ENCODE measurements around the gene PHACTR1. TPM values are rescaled to one million over a fixed set of nuclear protein-coding genes. Genes with fewer than 3 reads are reported as not detected.

Gene PHACTR1
- total RNA-seq, 2 donors from 2014 or later: 1.3 to 4.3 TPM

DNA sequence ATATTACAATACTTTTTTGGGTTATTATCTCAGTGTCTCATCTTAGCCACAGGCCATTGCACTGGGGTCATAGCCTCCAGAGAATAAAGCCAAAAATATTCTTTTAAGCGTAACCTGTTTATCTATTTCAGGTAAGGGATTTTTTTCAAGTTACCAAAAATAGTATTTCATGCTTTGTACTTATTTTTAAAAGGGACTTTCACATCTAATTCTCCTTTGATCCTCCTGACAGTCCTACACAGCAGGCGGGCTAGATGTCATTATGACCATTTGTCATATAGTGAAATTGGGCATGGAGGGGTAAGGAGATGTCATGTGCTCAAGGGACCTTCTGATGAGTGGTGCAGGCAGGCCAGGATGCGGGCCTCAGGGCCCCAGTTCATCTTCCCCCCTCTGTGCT, 542.8 kb downstream of the PHACTR1 start:
- Histone ChIP-seq H3K4me3 (no peak overlapping the region), H3K4me1 (replicated peaks) (no peaks in the 10 kb centered on the region), H3K27me3 (replicated peaks; ENCODE audit: insufficient read depth) (no peaks in the 10 kb centered on the region), H3K27ac (no peak overlapping the region), H3K9me3 (no peaks in the 10 kb centered on the region), H3K36me3 (no peaks in the 10 kb centered on the region)
- 86% methylated on average over 3 of the region's 3 CpGs for WGBS
- no peak for TF ChIP-seq POLR2AphosphoS5 (IDR thresholded peaks at IDR 0.05)
- no peak for TF ChIP-seq POLR2A (IDR thresholded peaks at IDR 0.05)
- TF ChIP-seq CTCF (IDR thresholded peaks at IDR 0.05): no peak
- intact Hi-C loops (cut with DNase I): no loop called here
- DNase-seq (ENCODE audit: low spot score): no peak

DNA sequence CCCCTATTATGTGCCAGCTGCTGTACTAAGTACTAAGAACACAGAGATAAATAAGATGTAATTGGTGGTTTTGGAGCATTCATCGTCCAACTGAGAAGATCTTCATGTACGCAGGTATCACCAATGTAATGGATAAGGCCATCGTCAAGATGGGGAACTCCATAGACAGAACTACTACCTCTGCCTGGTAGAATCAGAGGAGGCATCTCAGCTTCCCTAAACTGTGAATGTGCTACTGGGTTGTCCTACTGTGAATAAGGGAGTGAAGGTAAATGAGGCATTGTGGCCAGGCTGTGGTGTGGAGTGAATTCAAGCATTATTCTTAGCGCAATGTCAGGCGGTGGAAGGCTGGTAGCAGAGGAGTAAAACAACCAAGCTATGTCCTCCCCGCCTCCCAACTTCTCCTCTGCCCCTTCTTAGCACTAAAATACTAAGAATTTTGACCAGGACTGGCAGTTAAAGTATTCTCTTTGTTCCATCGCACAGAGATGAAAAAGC, 543.6 kb downstream of the PHACTR1 start:
- 88% methylated on average over 7 of the region's 7 CpGs for WGBS
- no peaks in the 10 kb centered on the region for H3K27me3 ChIP-seq (replicated peaks; ENCODE audit: insufficient read depth)
- no peaks in the 10 kb centered on the region for H3K4me1 ChIP-seq (replicated peaks)
- no peak overlapping the region for H3K4me3 ChIP-seq
- intact Hi-C loops (cut with DNase I): no loop called here
- no peak overlapping the region for H3K27ac ChIP-seq
- TF ChIP-seq CTCF (IDR thresholded peaks at IDR 0.05) (no peak), POLR2A (IDR thresholded peaks at IDR 0.05) (no peak), POLR2AphosphoS5 (IDR thresholded peaks at IDR 0.05) (no peak)
- DNase-seq (ENCODE audit: low spot score): no peak
- no peaks in the 10 kb centered on the region for H3K36me3 ChIP-seq
- no peaks in the 10 kb centered on the region for H3K9me3 ChIP-seq

DNA sequence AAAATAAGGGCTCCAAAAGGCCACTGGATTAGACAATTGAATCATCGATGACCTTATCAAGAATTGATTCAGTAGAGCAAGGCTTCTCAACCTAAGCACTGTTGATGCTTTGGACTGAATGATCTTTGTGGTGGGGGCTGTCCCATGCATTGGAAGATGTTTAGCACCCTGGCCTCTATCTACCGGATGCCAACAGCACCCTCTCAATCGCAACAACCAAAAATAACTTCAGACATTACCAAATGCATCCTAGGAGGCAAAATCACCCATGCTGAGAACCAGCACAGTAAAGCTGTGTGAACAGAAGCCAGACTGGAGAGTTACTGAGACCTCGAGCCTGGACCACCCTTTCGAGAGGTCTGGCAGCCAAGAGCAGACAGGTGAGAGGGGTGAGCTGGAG, 544.3 kb downstream of the PHACTR1 start:
- intact Hi-C loops (cut with DNase I): no loop called here

GRCh38 chr6:13261464-13261994, 545.0 kb downstream of the PHACTR1 start:
- Histone ChIP-seq H3K27ac (no peak overlapping the region), H3K36me3 (no peaks in the 10 kb centered on the region), H3K27me3 (replicated peaks; ENCODE audit: insufficient read depth) (no peaks in the 10 kb centered on the region), H3K4me1 (replicated peaks) (no peaks in the 10 kb centered on the region), H3K9me3 (no peaks in the 10 kb centered on the region), H3K4me3 (no peak overlapping the region)
- DNase-seq (ENCODE audit: low spot score): no peak
- WGBS: 62% methylated on average over 1 of the region's 1 CpG
- intact Hi-C loops (cut with DNase I): no loop called here
- TF ChIP-seq POLR2A (IDR thresholded peaks at IDR 0.05) (no peak), CTCF (IDR thresholded peaks at IDR 0.05) (no peak), POLR2AphosphoS5 (IDR thresholded peaks at IDR 0.05) (no peak)

More for the DNA sequence above, 544.3 kb downstream of the PHACTR1 start:
- H3K9me3 ChIP-seq: no peaks in the 10 kb centered on the region
- 95% methylated on average over 5 of the region's 5 CpGs for WGBS
- no peaks in the 10 kb centered on the region for H3K4me1 ChIP-seq (replicated peaks)
- H3K27me3 ChIP-seq (replicated peaks; ENCODE audit: insufficient read depth): no peaks in the 10 kb centered on the region
- H3K4me3 ChIP-seq: no peak overlapping the region
- no peak overlapping the region for H3K27ac ChIP-seq
- no peaks in the 10 kb centered on the region for H3K36me3 ChIP-seq
- no peak for TF ChIP-seq POLR2A (IDR thresholded peaks at IDR 0.05)
- TF ChIP-seq CTCF (IDR thresholded peaks at IDR 0.05): no peak
- TF ChIP-seq POLR2AphosphoS5 (IDR thresholded peaks at IDR 0.05): no peak
- no peak for DNase-seq (ENCODE audit: low spot score)

Data from prostate gland (tissue), 2 donors.